HG02798 (cell line): Measurements from ENCODE around the gene SLBP.

Experiments used
- ATAC-seq: cut with Tn5 transposase; IDR thresholded peaks from one replicate; pipeline ENCODE4 v1.9.1; 2021; ENCODE audit warnings: mild to moderate bottlenecking; ENCODE audit not compliant: unreplicated experiment, poor library complexity

SLBP gene

GRCh38 chr4:1728061-1728980, 16.2 kb upstream of the SLBP start:
- ATAC-seq, result no peak

GRCh38 chr4:1727117-1728031, 15.3 kb upstream of the SLBP start:
- ATAC-seq, result no peak

GRCh38 chr4:1726146-1726934, 14.2 kb upstream of the SLBP start:
- ATAC-seq, result peak; percentile 38

GRCh38 chr4:1725521-1725920, 13.4 kb upstream of the SLBP start:
- no peak for ATAC-seq

GRCh38 chr4:1723131-1723801, 11.1 kb upstream of the SLBP start:
- ATAC-seq, result no peak

- ATAC-seq, result no peak
Measured at GRCh38 chr4:1722551-1723118, 10.5 kb upstream of the SLBP start.

- no peak for ATAC-seq
Measured at GRCh38 chr4:1721666-1722550, 9.8 kb upstream of the SLBP start.

- peak; percentile 82 for ATAC-seq
Measured at GRCh38 chr4:1721003-1721665, 9.0 kb upstream of the SLBP start, which contains the start of the genes TACC3 and TMEM129. Gene TACC3 (plus strand): TSS chr4:1721521. CDS start chr4:1723422, 1,901 bp downstream. Gene TMEM129 (minus strand): TSS chr4:1721323. CDS start chr4:1720837, 486 bp downstream.

GRCh38 chr4:1720163-1720983, 8.3 kb upstream of the SLBP start:
- peak; percentile 13 for ATAC-seq

GRCh38 chr4:1718095-1718850, 6.2 kb upstream of the SLBP start:
- no peak for ATAC-seq

GRCh38 chr4:1717129-1718094, 5.3 kb upstream of the SLBP start:
- ATAC-seq, result no peak

GRCh38 chr4:1716065-1716945, 4.2 kb upstream of the SLBP start:
- no peak for ATAC-seq

GRCh38 chr4:1715002-1715758, 3.1 kb upstream of the SLBP start:
- ATAC-seq, result no peak
